GM10847 (cell line): ENCODE data around the gene MERTK.
A peak's percentile ranks its signal among the peaks of the same experiment; 100 is the strongest.

Experiments
- POLR2A ChIP-seq: IDR thresholded peaks from 2 replicates; pipeline ENCODE4 v1.6.1; 2011; ENCODE audit not compliant: insufficient read length; ENCODE audit errors: extremely low read depth

The MERTK gene

GRCh38 chr2:112045446-112046014 lies 147.1 kb downstream of the MERTK start:
- TF ChIP-seq POLR2A, result no peak

GRCh38 chr2:112046231-112046630 lies 147.8 kb downstream of the MERTK start:
- no peak for TF ChIP-seq POLR2A

- no peak for TF ChIP-seq POLR2A
Measured at GRCh38 chr2:112047537-112048235, 149.3 kb downstream of the MERTK start.

- no peak for TF ChIP-seq POLR2A
Measured at GRCh38 chr2:112048236-112048592, 149.8 kb downstream of the MERTK start.

GRCh38 chr2:112048887-112049286 lies 150.5 kb downstream of the MERTK start:
- no peak for TF ChIP-seq POLR2A

- TF ChIP-seq POLR2A, result no peak
Measured at GRCh38 chr2:112050316-112050715, 151.9 kb downstream of the MERTK start.

GRCh38 chr2:112053917-112054846 lies 155.8 kb downstream of the MERTK start:
- TF ChIP-seq POLR2A, result no peak

- TF ChIP-seq POLR2A, result peak; percentile 60
Measured at GRCh38 chr2:112054847-112055729, 156.7 kb downstream of the MERTK start, which contains the start of gene TMEM87B. TMEM87B (plus strand) TSS chr2:112055269; CDS start chr2:112055592, 323 bp downstream.

- TF ChIP-seq POLR2A, result no peak
Measured at GRCh38 chr2:112055730-112056625, 157.6 kb downstream of the MERTK start.

GRCh38 chr2:112056626-112056987 lies 158.2 kb downstream of the MERTK start:
- TF ChIP-seq POLR2A, result no peak

GRCh38 chr2:112059671-112060070 lies 161.3 kb downstream of the MERTK start:
- TF ChIP-seq POLR2A, result no peak

GRCh38 chr2:112061299-112061698 lies 162.9 kb downstream of the MERTK start:
- no peak for TF ChIP-seq POLR2A

- TF ChIP-seq POLR2A, result no peak
Measured at GRCh38 chr2:112061840-112062239, 163.4 kb downstream of the MERTK start.

GRCh38 chr2:112062894-112063293 lies 164.5 kb downstream of the MERTK start:
- no peak for TF ChIP-seq POLR2A
